H4 (cell line): ENCODE results near the gene MED13L. TPM values are rescaled to one million over a fixed set of nuclear protein-coding genes. Genes with fewer than 3 reads are reported as not detected.
"Not testable (repeated sequence)": the region's sequence is repeated elsewhere in the genome, so short reads cannot be mapped to it uniquely, and the experiment has no call there.

ENCODE experiments used
- DNase-seq: peaks from one replicate; pipeline ENCODE4 v3.0.0-alpha.2; 2015; ENCODE audit warnings: low spot score
- total RNA-seq: library from RNA; depleted of rRNA; stranded (reverse); fragments of >200 nt; shearing (Covaris generic); gene quantifications from 2 replicates; pipeline ENCODE4 v1.2.3, GENCODE V29; 2014

Gene MED13L
- total RNA-seq, 1 experiment from 2014 or later, result 19.7 TPM

- no peak for DNase-seq
These were observed 26.4 kb upstream of the MED13L start for GRCh38 chr12:116303929-116304328.

- DNase-seq, result no peak
These were observed 25.6 kb upstream of the MED13L start for GRCh38 chr12:116303066-116303465.

- DNase-seq, result no peak
These were observed 24.9 kb upstream of the MED13L start for GRCh38 chr12:116302166-116303058.

- no peak for DNase-seq
These were observed 24.1 kb upstream of the MED13L start for GRCh38 chr12:116301621-116302020.

GRCh38 chr12:116299665-116300328 lies 22.3 kb upstream of the MED13L start:
- no peak for DNase-seq

GRCh38 chr12:116299064-116299463 lies 21.6 kb upstream of the MED13L start:
- no peak for DNase-seq

GRCh38 chr12:116298578-116298977 lies 21.1 kb upstream of the MED13L start:
- no peak for DNase-seq

- no peak for DNase-seq
These were observed 19.8 kb upstream of the MED13L start for GRCh38 chr12:116297224-116297834.

- DNase-seq, result no peak
These were observed 18.1 kb upstream of the MED13L start for GRCh38 chr12:116295327-116296263.

GRCh38 chr12:116294454-116295165 lies 17.1 kb upstream of the MED13L start:
- no peak for DNase-seq

GRCh38 chr12:116293687-116294453 lies 16.4 kb upstream of the MED13L start:
- no peak for DNase-seq

GRCh38 chr12:116291218-116291617 lies 13.7 kb upstream of the MED13L start:
- no peak for DNase-seq

GRCh38 chr12:116288735-116289134 lies 11.2 kb upstream of the MED13L start:
- no peak for DNase-seq

- DNase-seq, result no peak
These were observed 10.4 kb upstream of the MED13L start for GRCh38 chr12:116287842-116288301.

GRCh38 chr12:116284396-116284795 lies 6.9 kb upstream of the MED13L start:
- no peak for DNase-seq

- not testable (repeated sequence) for DNase-seq
These were observed 6.4 kb upstream of the MED13L start for GRCh38 chr12:116283881-116284280.

- no peak for DNase-seq
These were observed 5.1 kb upstream of the MED13L start for GRCh38 chr12:116282371-116283286.

GRCh38 chr12:116280595-116281290 lies 3.2 kb upstream of the MED13L start:
- no peak for DNase-seq
